ENCODE results near the gene NEK1.

The NEK1 gene, protein sequence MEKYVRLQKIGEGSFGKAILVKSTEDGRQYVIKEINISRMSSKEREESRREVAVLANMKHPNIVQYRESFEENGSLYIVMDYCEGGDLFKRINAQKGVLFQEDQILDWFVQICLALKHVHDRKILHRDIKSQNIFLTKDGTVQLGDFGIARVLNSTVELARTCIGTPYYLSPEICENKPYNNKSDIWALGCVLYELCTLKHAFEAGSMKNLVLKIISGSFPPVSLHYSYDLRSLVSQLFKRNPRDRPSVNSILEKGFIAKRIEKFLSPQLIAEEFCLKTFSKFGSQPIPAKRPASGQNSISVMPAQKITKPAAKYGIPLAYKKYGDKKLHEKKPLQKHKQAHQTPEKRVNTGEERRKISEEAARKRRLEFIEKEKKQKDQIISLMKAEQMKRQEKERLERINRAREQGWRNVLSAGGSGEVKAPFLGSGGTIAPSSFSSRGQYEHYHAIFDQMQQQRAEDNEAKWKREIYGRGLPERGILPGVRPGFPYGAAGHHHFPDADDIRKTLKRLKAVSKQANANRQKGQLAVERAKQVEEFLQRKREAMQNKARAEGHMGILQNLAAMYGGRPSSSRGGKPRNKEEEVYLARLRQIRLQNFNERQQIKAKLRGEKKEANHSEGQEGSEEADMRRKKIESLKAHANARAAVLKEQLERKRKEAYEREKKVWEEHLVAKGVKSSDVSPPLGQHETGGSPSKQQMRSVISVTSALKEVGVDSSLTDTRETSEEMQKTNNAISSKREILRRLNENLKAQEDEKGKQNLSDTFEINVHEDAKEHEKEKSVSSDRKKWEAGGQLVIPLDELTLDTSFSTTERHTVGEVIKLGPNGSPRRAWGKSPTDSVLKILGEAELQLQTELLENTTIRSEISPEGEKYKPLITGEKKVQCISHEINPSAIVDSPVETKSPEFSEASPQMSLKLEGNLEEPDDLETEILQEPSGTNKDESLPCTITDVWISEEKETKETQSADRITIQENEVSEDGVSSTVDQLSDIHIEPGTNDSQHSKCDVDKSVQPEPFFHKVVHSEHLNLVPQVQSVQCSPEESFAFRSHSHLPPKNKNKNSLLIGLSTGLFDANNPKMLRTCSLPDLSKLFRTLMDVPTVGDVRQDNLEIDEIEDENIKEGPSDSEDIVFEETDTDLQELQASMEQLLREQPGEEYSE (N-terminal part only)

DNA sequence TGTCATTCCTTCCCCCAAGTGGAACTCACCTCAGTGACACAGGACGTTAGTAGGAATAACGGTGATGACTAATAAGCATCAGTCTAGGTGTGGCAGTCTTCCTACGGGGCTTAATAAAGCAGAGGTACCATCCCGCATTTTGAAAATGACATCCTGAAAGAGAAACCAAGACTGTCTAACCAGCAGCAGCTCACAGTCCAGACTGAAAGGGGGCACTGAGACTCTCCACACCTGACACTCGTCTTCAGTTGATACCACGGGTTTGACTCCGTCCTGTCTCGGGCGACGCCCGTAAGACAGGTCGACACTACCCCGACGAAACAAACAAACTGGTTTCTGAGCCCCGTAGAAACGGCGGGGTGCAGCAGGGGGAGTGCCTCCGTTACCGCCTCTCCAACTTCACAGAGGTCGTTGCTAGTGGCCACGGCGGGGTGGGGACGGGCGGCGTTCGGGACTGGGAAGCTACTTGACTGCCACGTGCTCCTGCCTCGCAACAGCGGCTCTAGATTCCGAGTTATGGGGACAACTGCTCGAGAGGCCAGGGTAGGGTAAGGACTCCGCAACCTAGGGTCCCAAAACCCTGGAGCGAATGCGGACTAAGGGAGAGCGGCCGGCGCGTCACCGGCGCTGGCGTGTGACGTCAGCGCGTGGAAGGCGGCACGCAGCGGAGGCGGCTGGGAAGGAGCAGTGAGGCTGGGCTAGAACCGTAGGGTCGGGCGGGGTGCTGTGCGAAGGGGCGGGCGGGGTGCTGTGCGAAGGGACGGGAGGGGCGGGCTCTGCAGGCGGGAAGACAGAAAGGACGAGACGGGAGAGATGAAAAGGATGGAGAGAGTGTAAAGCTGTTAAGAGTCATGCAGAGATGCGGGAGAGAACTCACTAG lies at the start of gene NEK1:
TSS of gene NEK1 (minus strand) at position 593 of the 880 bp plus-strand sequence. CDS start 9,953 bp downstream, outside the sequence.
- H3K9me3 Mint-ChIP-seq, result no peaks in the 10 kb centered on the region
- no peaks in the 10 kb centered on the region for H3K27me3 Mint-ChIP-seq
- H3K36me3 Mint-ChIP-seq (ENCODE audit: low read depth), result peaks cover 17% of the 10 kb centered on the region
- peaks cover 53% of the 10 kb centered on the region for H3K4me1 Mint-ChIP-seq (ENCODE audit: low read depth)
- peak within 1 kb of the TSS; percentile 98 for H3K4me3 Mint-ChIP-seq
- DNase-seq, result peak; percentile 92
- peak within 1 kb of the TSS; percentile 100 for H3K27ac Mint-ChIP-seq

DNA sequence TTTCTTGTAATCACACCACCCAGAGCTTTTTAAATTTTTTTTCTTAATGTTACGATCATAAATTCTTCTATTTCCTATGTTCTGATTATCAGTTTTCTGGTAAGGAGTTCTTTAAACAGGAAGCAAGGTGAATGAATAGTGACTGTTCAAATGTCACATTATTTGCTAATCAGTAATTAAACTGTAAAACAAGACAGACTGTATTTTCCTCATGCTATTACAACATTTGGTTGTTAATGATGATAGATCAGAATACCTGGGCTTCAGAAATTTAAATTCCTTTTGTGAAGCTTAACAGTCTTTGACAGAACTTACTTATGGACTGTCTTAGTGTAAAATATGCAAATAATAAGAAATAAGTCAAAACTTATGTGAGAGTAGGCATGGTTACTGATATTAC lies 49.4 kb upstream of the NEK1 start:
- H3K9me3 Mint-ChIP-seq, result peaks cover 3% of the 10 kb centered on the region
- no peak overlapping the region for H3K27ac Mint-ChIP-seq
- H3K4me3 Mint-ChIP-seq, result no peak overlapping the region
- no peaks in the 10 kb centered on the region for H3K27me3 Mint-ChIP-seq
- peaks cover 49% of the 10 kb centered on the region for H3K4me1 Mint-ChIP-seq (ENCODE audit: low read depth)
- peaks cover 22% of the 10 kb centered on the region for H3K36me3 Mint-ChIP-seq (ENCODE audit: low read depth)
- no peak for DNase-seq

DNA sequence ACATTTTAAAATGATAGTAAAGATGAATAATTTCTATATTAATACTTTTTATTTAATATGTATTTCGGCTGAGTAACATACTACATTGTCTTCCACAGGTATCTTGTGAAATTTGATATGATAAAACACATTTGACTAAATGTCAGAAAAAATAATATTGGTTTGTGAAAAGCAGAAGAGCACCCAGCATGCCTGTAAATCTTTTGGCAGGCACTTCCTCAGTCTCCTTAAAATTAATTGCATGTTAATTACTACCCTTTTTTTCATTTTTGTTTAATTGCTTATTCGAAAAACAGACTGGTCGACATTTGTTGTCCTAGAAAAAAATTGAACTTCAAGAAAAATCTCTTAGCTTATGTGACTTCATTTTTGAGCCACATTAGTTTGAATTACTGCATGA lies 48.5 kb upstream of the NEK1 start:
- peaks cover 18% of the 10 kb centered on the region for H3K36me3 Mint-ChIP-seq (ENCODE audit: low read depth)
- no peak for DNase-seq
- H3K4me1 Mint-ChIP-seq (ENCODE audit: low read depth), result peaks cover 49% of the 10 kb centered on the region
- no peaks in the 10 kb centered on the region for H3K27me3 Mint-ChIP-seq
- H3K9me3 Mint-ChIP-seq, result no peaks in the 10 kb centered on the region
- H3K27ac Mint-ChIP-seq, result no peak overlapping the region
- H3K4me3 Mint-ChIP-seq, result peak overlapping the region; percentile 47

DNA sequence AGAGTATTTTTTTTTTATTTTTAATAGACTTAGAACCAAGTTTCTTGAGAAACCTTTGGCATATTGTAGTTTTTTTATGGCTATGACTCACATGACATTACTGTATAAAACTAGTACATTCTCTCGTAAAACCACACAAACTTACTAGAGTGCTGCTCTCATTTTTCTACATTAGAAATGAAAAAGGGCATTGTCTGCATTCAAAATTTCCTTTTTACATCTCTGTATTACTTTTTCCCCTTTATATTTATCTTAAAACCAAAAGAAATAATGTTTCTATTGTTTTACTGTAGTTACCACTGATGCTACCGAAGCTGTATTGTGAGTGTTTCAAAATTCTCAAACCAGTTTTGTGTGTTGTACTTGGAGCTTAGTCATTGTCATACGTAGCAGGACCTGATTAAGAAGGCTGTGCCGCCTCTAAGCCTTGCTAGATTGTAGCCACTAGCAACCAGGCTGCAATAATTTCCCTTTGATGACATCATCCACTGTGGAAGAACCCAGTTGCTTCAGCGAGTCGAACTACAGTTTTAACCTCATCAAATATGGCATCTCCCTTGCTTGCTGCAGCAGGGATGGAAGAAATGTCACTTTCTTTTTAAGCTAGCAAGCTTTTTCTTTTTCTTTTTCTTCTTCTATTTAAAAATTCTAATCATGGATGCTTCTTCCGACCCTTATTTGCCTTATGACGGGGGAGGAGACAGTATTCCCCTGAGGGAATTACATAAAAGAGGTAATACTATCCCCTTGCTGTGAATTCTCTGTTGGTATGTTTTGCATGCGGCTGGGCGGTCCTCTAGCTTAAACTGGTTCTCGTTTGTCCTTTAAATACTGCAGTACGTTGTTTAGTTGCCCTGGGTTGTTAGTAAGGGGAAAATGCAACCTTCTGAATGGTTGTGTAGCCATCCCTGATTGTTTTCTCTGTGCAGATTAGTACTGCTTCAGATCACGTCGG lies 47.6 kb upstream of the NEK1 start:
- peak overlapping the region; percentile 98 for H3K27ac Mint-ChIP-seq
- DNase-seq, result peak; percentile 39
- no peaks in the 10 kb centered on the region for H3K9me3 Mint-ChIP-seq
- H3K4me1 Mint-ChIP-seq (ENCODE audit: low read depth), result peaks cover 43% of the 10 kb centered on the region
- peak overlapping the region; percentile 87 for H3K4me3 Mint-ChIP-seq
- H3K36me3 Mint-ChIP-seq (ENCODE audit: low read depth), result peaks cover 16% of the 10 kb centered on the region
- H3K27me3 Mint-ChIP-seq, result no peaks in the 10 kb centered on the region

DNA sequence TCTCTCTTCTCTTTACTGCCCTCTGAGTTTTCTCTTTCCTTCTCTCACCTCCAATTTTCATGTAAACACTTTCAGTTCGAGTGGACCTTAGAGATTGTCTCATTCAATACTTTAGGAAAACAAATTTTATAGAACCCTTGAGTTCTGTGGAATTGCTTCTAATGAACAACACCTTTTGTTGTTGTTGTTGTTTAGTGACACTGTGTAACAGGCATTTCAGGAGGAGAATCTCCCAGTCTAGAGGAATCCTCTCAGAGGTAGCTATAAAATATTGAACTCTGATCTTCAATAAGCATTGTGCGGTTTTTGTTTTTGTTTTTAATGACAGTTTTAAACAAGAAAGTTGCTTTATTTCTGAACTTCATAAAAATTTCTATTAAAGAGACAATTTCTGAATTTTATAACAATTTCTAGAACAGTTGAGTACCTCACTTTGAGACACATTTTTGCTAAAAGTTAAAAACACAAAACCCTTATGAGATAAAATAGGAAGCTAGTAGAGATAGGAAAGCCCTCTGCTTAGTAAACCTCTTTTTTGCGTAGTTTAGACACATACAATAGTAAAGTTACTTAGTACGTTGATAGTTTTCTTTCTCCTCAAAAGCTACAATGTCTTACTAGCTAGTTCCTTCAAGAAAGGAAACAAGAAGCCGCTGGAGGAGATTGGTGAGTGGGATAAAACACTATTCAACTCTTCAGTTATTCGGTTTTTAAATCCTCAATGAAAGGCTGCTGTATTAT lies 46.8 kb upstream of the NEK1 start:
- no peak for DNase-seq
- Mint-ChIP-seq H3K4me1 (ENCODE audit: low read depth) (peaks cover 37% of the 10 kb centered on the region), H3K9me3 (no peaks in the 10 kb centered on the region), H3K27me3 (no peaks in the 10 kb centered on the region), H3K27ac (peak overlapping the region; percentile 98), H3K4me3 (peak overlapping the region; percentile 87), H3K36me3 (ENCODE audit: low read depth) (peaks cover 19% of the 10 kb centered on the region)

DNA sequence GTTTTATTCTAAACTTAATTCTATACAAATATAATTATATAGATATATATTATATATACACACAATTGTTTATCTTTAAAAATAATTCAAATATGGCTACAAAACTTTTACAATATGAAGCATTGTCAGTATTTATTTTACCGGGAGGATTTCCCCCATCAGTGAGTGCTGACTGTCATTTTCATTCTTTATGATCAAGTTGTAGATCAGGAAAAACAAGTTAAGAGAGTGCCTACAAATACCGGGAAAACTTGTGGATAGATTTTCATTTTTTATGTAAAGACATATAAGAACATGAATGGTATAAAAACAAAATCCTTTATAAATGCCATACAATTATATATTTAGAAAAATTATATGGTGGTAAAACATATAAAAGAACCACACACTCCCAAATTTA lies 45.8 kb upstream of the NEK1 start:
- Mint-ChIP-seq H3K4me3 (no peak overlapping the region), H3K27ac (no peak overlapping the region), H3K9me3 (no peaks in the 10 kb centered on the region), H3K27me3 (no peaks in the 10 kb centered on the region), H3K4me1 (ENCODE audit: low read depth) (peaks cover 39% of the 10 kb centered on the region), H3K36me3 (ENCODE audit: low read depth) (peaks cover 22% of the 10 kb centered on the region)
- DNase-seq, result no peak

DNA sequence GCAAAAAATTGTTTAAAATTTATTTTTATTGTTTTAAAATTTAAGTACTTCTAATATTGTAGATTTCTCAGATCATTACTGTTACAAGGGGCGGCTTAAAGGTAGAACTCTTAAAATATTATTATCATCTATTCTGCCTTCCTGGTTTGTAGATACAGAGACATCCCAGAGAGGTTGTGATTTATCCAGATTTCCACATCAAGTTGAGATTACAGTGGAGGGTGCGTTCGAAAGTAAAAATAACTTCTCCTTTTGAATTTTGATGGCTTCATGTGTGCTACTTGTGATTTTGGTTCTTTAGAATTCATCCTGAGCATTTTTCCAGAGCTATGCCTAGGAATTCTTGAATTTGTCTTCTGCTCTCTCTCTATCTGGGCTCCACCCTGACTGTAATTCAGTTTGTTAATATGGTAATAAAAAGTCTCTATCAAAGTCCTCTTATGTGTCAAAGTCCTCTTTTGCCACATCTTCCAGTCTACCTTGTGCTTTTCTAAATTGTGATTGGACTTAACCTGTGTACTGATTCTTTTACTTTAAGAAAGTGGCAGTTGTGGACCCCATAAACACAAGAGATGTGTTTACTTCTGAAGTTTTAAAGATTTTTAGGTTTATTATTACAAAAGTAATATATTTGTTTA lies 45.2 kb upstream of the NEK1 start:
- Mint-ChIP-seq H3K9me3 (no peaks in the 10 kb centered on the region), H3K4me3 (no peak overlapping the region), H3K36me3 (ENCODE audit: low read depth) (peaks cover 26% of the 10 kb centered on the region), H3K4me1 (ENCODE audit: low read depth) (peaks cover 45% of the 10 kb centered on the region), H3K27me3 (no peaks in the 10 kb centered on the region), H3K27ac (no peak overlapping the region)
- DNase-seq, result no peak

DNA sequence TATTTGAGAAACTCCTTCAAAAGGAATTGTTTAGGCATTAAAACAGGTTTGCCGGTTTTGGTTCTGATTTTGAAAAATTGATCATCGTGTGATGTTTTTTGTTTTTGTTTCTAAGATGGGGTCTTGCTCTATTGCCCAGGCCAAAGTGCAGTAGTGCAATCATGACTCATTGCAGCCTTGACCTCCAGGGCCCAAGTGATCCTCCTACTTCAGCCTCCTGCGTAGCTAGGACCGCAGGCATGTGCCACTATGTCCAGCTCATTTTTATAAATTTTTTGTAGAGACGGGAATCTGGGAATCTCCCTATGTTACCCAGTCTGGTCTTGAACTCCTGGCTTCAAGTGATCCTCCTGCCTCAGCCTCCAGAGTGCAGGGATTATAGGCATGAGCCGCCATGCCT lies 43.0 kb upstream of the NEK1 start:
- Mint-ChIP-seq H3K9me3 (no peaks in the 10 kb centered on the region), H3K27me3 (no peaks in the 10 kb centered on the region), H3K4me1 (ENCODE audit: low read depth) (peaks cover 50% of the 10 kb centered on the region), H3K4me3 (no peak overlapping the region), H3K27ac (no peak overlapping the region), H3K36me3 (ENCODE audit: low read depth) (peaks cover 30% of the 10 kb centered on the region)
- no peak for DNase-seq

DNA sequence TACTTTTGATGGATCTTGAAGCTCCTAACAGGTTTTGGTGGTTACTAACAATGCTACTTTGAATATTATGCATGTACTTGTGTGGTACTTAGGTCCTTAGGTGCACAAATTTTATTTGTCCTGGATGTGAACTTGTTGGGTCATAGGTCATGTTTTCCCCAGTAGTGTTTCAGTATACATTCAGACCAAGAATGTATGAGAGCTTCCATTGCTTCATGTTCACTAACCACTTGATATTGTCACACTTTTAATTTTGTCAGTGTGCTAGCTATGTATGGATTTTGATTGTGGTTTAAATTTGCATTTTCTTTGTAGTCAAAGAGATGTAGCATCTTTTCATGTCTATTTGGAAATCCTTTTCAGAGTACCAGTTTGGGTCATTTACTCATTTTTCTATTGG lies 40.2 kb upstream of the NEK1 start:
- Mint-ChIP-seq H3K27ac (no peak overlapping the region), H3K4me3 (no peak overlapping the region), H3K27me3 (no peaks in the 10 kb centered on the region), H3K4me1 (ENCODE audit: low read depth) (peaks cover 36% of the 10 kb centered on the region), H3K9me3 (no peaks in the 10 kb centered on the region), H3K36me3 (ENCODE audit: low read depth) (peaks cover 34% of the 10 kb centered on the region)
- no peak for DNase-seq

DNA sequence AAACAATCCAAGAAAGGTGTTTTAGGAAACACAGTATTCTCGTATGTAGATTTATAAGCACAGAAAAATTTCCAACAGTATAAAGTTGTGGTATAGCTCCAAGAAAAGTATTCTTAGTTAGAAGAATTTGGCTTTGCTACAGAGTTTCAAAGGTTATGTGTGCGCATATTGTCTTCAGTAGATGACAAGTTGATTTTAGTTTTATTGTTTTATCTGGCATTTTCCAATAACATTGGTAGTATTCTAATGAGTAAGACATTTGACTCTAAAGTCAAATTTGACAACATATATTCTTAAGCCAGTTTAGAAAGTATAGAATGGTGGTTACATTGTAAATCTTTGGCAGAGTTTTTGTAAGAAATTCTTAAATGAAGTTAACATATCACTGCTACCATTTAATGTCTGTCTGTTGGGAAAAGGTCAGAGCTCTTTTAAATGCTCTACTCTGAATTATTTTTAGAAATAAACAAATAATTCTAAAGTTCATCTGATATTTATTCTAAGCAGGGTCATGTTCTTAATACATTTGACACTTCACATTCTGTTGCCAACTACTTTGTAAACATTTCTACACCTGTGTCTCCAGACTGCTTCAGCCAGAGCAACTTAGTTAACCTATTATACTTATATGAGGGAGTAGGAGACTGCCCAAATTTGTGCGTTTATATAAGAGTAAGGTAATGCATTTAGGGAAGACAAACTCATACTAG lies 38.0 kb upstream of the NEK1 start:
- no peak for DNase-seq
- Mint-ChIP-seq H3K27ac (no peak overlapping the region), H3K4me3 (no peak overlapping the region), H3K4me1 (ENCODE audit: low read depth) (peaks cover 36% of the 10 kb centered on the region), H3K27me3 (no peaks in the 10 kb centered on the region), H3K36me3 (ENCODE audit: low read depth) (peaks cover 41% of the 10 kb centered on the region), H3K9me3 (no peaks in the 10 kb centered on the region)

DNA sequence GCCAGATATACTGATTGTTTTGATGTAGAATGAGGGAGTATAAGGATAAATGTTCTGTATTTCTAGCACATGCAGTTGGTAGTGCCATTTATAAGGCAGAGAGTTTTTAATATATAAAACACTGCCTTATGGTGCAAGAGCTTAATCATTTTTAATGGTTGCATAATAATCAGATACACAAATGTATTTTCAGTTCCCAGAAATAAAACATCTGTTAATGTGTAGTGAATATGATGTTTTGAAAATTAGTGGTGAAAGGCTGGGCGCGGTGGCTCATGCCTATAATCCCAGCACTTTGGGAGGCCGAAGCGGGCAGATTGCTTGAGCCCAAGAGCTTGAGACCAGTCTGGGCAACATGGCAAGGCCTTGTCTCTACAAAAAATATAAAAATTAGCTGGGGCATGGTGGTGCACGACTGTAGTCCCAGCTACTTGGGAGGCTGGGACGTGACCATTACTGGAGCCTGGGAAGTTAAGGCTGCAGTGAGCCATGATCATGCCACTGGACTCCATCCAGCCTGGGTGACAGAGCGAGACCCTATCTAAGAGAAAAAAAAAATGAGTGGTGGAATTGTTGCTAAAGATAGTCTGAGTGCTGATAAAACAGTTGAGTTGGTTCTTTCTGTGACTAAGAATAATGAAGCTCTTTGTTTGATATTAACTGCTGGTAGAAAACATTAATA lies 37.3 kb upstream of the NEK1 start:
- Mint-ChIP-seq H3K27me3 (no peaks in the 10 kb centered on the region), H3K4me3 (no peak overlapping the region), H3K27ac (no peak overlapping the region), H3K4me1 (ENCODE audit: low read depth) (peaks cover 36% of the 10 kb centered on the region), H3K36me3 (ENCODE audit: low read depth) (peaks cover 44% of the 10 kb centered on the region), H3K9me3 (no peaks in the 10 kb centered on the region)
- DNase-seq, result no peak
